ENCODE measurements around the gene RBBP5.
A peak's percentile ranks its signal among the peaks of the same experiment; 100 is the strongest.

Gene RBBP5

GRCh38 chr1:205144751-205145150 is 23.0 kb upstream of the RBBP5 start:
- DNase-seq (ENCODE audit: low spot score), result no peak
- TF ChIP-seq CTCF (IDR thresholded peaks at IDR 0.05; ENCODE audit: extremely low read depth, insufficient read depth, missing control alignments), result no peak
- in situ Hi-C loops (cut with MboI; ENCODE audit: low pct_unique_long_range_greater_than_20kb, low sequenced_read_pairs, unreplicated experiment), result loop anchor here (25.0 kb wide), 1 partner anchor 157 kb away; no protein-coding TSS in a partner anchor

GRCh38 chr1:205144046-205144720 is 22.4 kb upstream of the RBBP5 start:
- DNase-seq (ENCODE audit: low spot score), result no peak
- no peak for TF ChIP-seq CTCF (IDR thresholded peaks at IDR 0.05; ENCODE audit: extremely low read depth, insufficient read depth, missing control alignments)
- in situ Hi-C loops (cut with MboI; ENCODE audit: low pct_unique_long_range_greater_than_20kb, low sequenced_read_pairs, unreplicated experiment), result loop anchor here (25.0 kb wide), 1 partner anchor 157 kb away; no protein-coding TSS in a partner anchor

GRCh38 chr1:205142102-205142469 is 20.3 kb upstream of the RBBP5 start:
- DNase-seq (ENCODE audit: low spot score), result no peak
- in situ Hi-C loops (cut with MboI; ENCODE audit: low pct_unique_long_range_greater_than_20kb, low sequenced_read_pairs, unreplicated experiment), result loop anchor here (25.0 kb wide), 1 partner anchor 155 kb away; no protein-coding TSS in a partner anchor
- no peak for TF ChIP-seq CTCF (IDR thresholded peaks at IDR 0.05; ENCODE audit: extremely low read depth, insufficient read depth, missing control alignments)

- DNase-seq (ENCODE audit: low spot score), result peak; percentile 69
- in situ Hi-C loops (cut with MboI; ENCODE audit: low pct_unique_long_range_greater_than_20kb, low sequenced_read_pairs, unreplicated experiment), result loop anchor here (25.0 kb wide), 1 partner anchor 154 kb away; no protein-coding TSS in a partner anchor
- TF ChIP-seq CTCF (IDR thresholded peaks at IDR 0.05; ENCODE audit: extremely low read depth, insufficient read depth, missing control alignments), result peak; percentile 70
Observed at GRCh38 chr1:205141236-205142101, 19.7 kb upstream of the RBBP5 start.

- TF ChIP-seq CTCF (IDR thresholded peaks at IDR 0.05; ENCODE audit: extremely low read depth, insufficient read depth, missing control alignments), result no peak
- in situ Hi-C loops (cut with MboI; ENCODE audit: low pct_unique_long_range_greater_than_20kb, low sequenced_read_pairs, unreplicated experiment), result loop anchor here (25.0 kb wide), 1 partner anchor 153 kb away; no protein-coding TSS in a partner anchor
Observed at GRCh38 chr1:205140113-205140512, 18.3 kb upstream of the RBBP5 start.

GRCh38 chr1:205137901-205138300 is 16.1 kb upstream of the RBBP5 start:
- TF ChIP-seq CTCF (IDR thresholded peaks at IDR 0.05; ENCODE audit: extremely low read depth, insufficient read depth, missing control alignments), result no peak
- no peak for DNase-seq (ENCODE audit: low spot score)
- in situ Hi-C loops (cut with MboI; ENCODE audit: low pct_unique_long_range_greater_than_20kb, low sequenced_read_pairs, unreplicated experiment), result loop anchor here (25.0 kb wide), 1 partner anchor 151 kb away; no protein-coding TSS in a partner anchor

More at GRCh38 chr1:205140113-205140512, 18.3 kb upstream of the RBBP5 start:
- no peak for DNase-seq (ENCODE audit: low spot score)
